ENCODE measurements around the gene YTHDF2. TPM values are rescaled to one million over a fixed set of nuclear protein-coding genes. Genes with fewer than 3 reads are reported as not detected.

The YTHDF2 gene
- total and polyA plus RNA-seq, 7 donors, result 30.3 to 55.1 (median 48.7) TPM

- Histone ChIP-seq H3K4me1 (peaks cover 2% of the 10 kb centered on the region), H3K27ac (no peak overlapping the region), H3K9me3 (no peaks in the 10 kb centered on the region), H3K4me3 (no peak overlapping the region), H3K27me3 (ENCODE audit: insufficient read depth in 3 of 3, low read length in 2 of 3) (no peaks in the 10 kb centered on the region), H3K36me3 (ENCODE audit: insufficient read depth in 1 of 2, low read depth in 1 of 2) (no peaks in the 10 kb centered on the region)
- ATAC-seq (no peak), DNase-seq (no peak)
- intact Hi-C loops (cut with DNase I), result loop anchor here in 1 of 2 donors (10.0 kb wide), 1 partner anchor 413 kb away; no protein-coding TSS in a partner anchor
- WGBS, 3 donors, result 63 to 78% (median 72%) methylated on average over 3 of the region's 3 CpGs
- no peak for TF ChIP-seq CTCF (IDR thresholded peaks at IDR 0.05)
Measured at GRCh38 chr1:28782011-28782410, 45.3 kb downstream of the YTHDF2 start.

- intact Hi-C loops (cut with DNase I), result loop anchor here in 1 of 2 donors (10.0 kb wide), 1 partner anchor 411 kb away; no protein-coding TSS in a partner anchor
- DNase-seq (no peak), ATAC-seq (no peak)
- WGBS, 3 donors, result 83 to 89% (median 87%) methylated on average over 2 of the region's 2 CpGs
- H3K4me3 ChIP-seq, result no peak overlapping the region
- H3K27ac ChIP-seq, result no peak overlapping the region
- no peak for TF ChIP-seq CTCF (IDR thresholded peaks at IDR 0.05)
- peaks cover 2% of the 10 kb centered on the region for H3K4me1 ChIP-seq
- H3K27me3 ChIP-seq (ENCODE audit: insufficient read depth in 3 of 3, low read length in 2 of 3), result no peaks in the 10 kb centered on the region
- no peaks in the 10 kb centered on the region for H3K36me3 ChIP-seq (ENCODE audit: insufficient read depth in 1 of 2, low read depth in 1 of 2)
- no peaks in the 10 kb centered on the region for H3K9me3 ChIP-seq
Measured at GRCh38 chr1:28783363-28783762, 46.6 kb downstream of the YTHDF2 start.

GRCh38 chr1:28789412-28789811, 52.7 kb downstream of the YTHDF2 start:
- WGBS, 3 donors, result 84 to 89% (median 87%) methylated on average over 9 of the region's 9 CpGs
- Histone ChIP-seq H3K36me3 (ENCODE audit: insufficient read depth in 1 of 2, low read depth in 1 of 2) (no peaks in the 10 kb centered on the region), H3K9me3 (no peaks in the 10 kb centered on the region), H3K27me3 (ENCODE audit: insufficient read depth in 3 of 3, low read length in 2 of 3) (no peaks in the 10 kb centered on the region), H3K4me1 (peaks cover 9% of the 10 kb centered on the region), H3K4me3 (no peak overlapping the region), H3K27ac (no peak overlapping the region)
- intact Hi-C loops (cut with DNase I), result loop anchor here (5.0 to 10.0 kb wide), 2 partner anchors 243 to 405 kb away; no protein-coding TSS in a partner anchor
- DNase-seq (no peak), ATAC-seq (no peak)
- no peak for TF ChIP-seq CTCF (IDR thresholded peaks at IDR 0.05)

GRCh38 chr1:28789816-28790215, 53.1 kb downstream of the YTHDF2 start:
- no peaks in the 10 kb centered on the region for H3K36me3 ChIP-seq (ENCODE audit: insufficient read depth in 1 of 2, low read depth in 1 of 2)
- peaks cover 9% of the 10 kb centered on the region for H3K4me1 ChIP-seq
- H3K27me3 ChIP-seq (ENCODE audit: insufficient read depth in 3 of 3, low read length in 2 of 3), result no peaks in the 10 kb centered on the region
- no peaks in the 10 kb centered on the region for H3K9me3 ChIP-seq
- 58 to 73% (median 65%) methylated on average over 6 of the region's 6 CpGs for WGBS, 3 donors
- intact Hi-C loops (cut with DNase I), result loop anchor here (5.0 to 10.0 kb wide), 2 partner anchors 242 to 405 kb away; no protein-coding TSS in a partner anchor
- no peak overlapping the region for H3K27ac ChIP-seq
- DNase-seq (no peak), ATAC-seq (no peak)
- no peak overlapping the region for H3K4me3 ChIP-seq
- no peak for TF ChIP-seq CTCF (IDR thresholded peaks at IDR 0.05)
